Measurements from ENCODE around the gene POU2F1. TPM values are rescaled to one million over a fixed set of nuclear protein-coding genes. Genes with fewer than 3 reads are reported as not detected.

Gene POU2F1
- total RNA-seq, 1 experiment from 2014 or later: 25.0 TPM

GRCh38 chr1:167292216-167292615 is 71.5 kb downstream of the POU2F1 start:
- CTCF ChIA-PET: no interaction called here

DNA sequence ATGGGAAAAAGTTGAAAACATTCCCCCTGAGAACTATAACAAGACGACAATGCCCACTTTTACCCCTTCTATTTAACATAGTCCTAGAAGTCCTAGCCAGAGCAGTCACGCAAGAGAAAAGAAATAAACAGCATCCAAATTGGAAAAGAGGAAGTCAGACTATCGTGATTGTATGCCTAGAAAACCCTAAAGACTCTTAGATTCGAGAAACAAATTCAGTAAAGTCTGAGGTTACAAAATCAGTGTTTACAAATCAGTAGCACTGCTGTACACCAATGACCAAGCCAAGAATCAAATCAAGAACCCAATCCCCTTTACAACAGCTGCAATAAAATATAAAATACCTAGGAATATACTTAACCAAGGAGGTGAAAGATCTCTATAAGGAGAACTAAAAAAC is 72.4 kb downstream of the POU2F1 start:
- no peaks in the 10 kb centered on the region for H3K9me3 ChIP-seq (ENCODE audit: low read depth, low read length, poor library complexity, severe bottlenecking)
- H3K4me3 ChIP-seq (ENCODE audit: low read depth, low read length, poor library complexity, severe bottlenecking): no peak overlapping the region
- BruUV-seq (replicated peaks): no TSS peak
- no peak overlapping the region for H3K27ac ChIP-seq (ENCODE audit: low read depth, low read length, poor library complexity, severe bottlenecking)
- TF ChIP-seq, protein P1, sequence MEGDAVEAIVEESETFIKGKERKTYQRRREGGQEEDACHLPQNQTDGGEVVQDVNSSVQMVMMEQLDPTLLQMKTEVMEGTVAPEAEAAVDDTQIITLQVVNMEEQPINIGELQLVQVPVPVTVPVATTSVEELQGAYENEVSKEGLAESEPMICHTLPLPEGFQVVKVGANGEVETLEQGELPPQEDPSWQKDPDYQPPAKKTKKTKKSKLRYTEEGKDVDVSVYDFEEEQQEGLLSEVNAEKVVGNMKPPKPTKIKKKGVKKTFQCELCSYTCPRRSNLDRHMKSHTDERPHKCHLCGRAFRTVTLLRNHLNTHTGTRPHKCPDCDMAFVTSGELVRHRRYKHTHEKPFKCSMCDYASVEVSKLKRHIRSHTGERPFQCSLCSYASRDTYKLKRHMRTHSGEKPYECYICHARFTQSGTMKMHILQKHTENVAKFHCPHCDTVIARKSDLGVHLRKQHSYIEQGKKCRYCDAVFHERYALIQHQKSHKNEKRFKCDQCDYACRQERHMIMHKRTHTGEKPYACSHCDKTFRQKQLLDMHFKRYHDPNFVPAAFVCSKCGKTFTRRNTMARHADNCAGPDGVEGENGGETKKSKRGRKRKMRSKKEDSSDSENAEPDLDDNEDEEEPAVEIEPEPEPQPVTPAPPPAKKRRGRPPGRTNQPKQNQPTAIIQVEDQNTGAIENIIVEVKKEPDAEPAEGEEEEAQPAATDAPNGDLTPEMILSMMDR (conservative IDR thresholded peaks at IDR 0.05; ENCODE audit: low read depth, low read length): no peak
- no peak for TF ChIP-seq EZH2 (IDR thresholded peaks at IDR 0.05; ENCODE audit: borderline replicate concordance, low read depth, low read length, poor library complexity, severe bottlenecking)
- H3K27me3 ChIP-seq (replicated peaks; ENCODE audit: insufficient read depth, low read depth, low read length, poor library complexity): no peaks in the 10 kb centered on the region
- intact Hi-C loops (cut with micrococcal nuclease; ENCODE audit: unreplicated experiment): no loop called here
- H3K4me1 ChIP-seq (ENCODE audit: insufficient read depth, low read length, poor library complexity, severe bottlenecking): peaks cover 5% of the 10 kb centered on the region
- POLR2A ChIA-PET (ENCODE audit: low non-redundant PET): no interaction called here
- no peak for DNase-seq (ENCODE audit: low spot score)
- CTCF ChIA-PET: no interaction called here
- no peaks in the 10 kb centered on the region for H3K36me3 ChIP-seq (ENCODE audit: insufficient read depth, low read length, poor library complexity, severe bottlenecking)

More at GRCh38 chr1:167292216-167292615, 71.5 kb downstream of the POU2F1 start:
- no peaks in the 10 kb centered on the region for H3K9me3 ChIP-seq (ENCODE audit: low read depth, low read length, poor library complexity, severe bottlenecking)
- peaks cover 6% of the 10 kb centered on the region for H3K4me1 ChIP-seq (ENCODE audit: insufficient read depth, low read length, poor library complexity, severe bottlenecking)
- H3K4me3 ChIP-seq (ENCODE audit: low read depth, low read length, poor library complexity, severe bottlenecking): no peak overlapping the region
- BruUV-seq (replicated peaks): no TSS peak
- intact Hi-C loops (cut with micrococcal nuclease; ENCODE audit: unreplicated experiment): no loop called here
- DNase-seq (ENCODE audit: low spot score): no peak
- H3K27me3 ChIP-seq (replicated peaks; ENCODE audit: insufficient read depth, low read depth, low read length, poor library complexity): no peaks in the 10 kb centered on the region
- TF ChIP-seq, protein P1 (conservative IDR thresholded peaks at IDR 0.05; ENCODE audit: low read depth, low read length): no peak
- no peak for TF ChIP-seq EZH2 (IDR thresholded peaks at IDR 0.05; ENCODE audit: borderline replicate concordance, low read depth, low read length, poor library complexity, severe bottlenecking)
- no peak overlapping the region for H3K27ac ChIP-seq (ENCODE audit: low read depth, low read length, poor library complexity, severe bottlenecking)
- POLR2A ChIA-PET (ENCODE audit: low non-redundant PET): interaction anchor here (0.7 kb wide), 1 partner anchor 1881 kb away, joined by 5 read pairs; no protein-coding TSS in a partner anchor
- no peaks in the 10 kb centered on the region for H3K36me3 ChIP-seq (ENCODE audit: insufficient read depth, low read length, poor library complexity, severe bottlenecking)

- BruUV-seq (replicated peaks): no TSS peak
- ChIA-PET CTCF (no interaction called here), POLR2A (ENCODE audit: low non-redundant PET) (no interaction called here)
- intact Hi-C loops (cut with micrococcal nuclease; ENCODE audit: unreplicated experiment): no loop called here
- no peak for TF ChIP-seq EZH2 (IDR thresholded peaks at IDR 0.05; ENCODE audit: borderline replicate concordance, low read depth, low read length, poor library complexity, severe bottlenecking)
- no peaks in the 10 kb centered on the region for H3K27me3 ChIP-seq (replicated peaks; ENCODE audit: insufficient read depth, low read depth, low read length, poor library complexity)
- no peaks in the 10 kb centered on the region for H3K9me3 ChIP-seq (ENCODE audit: low read depth, low read length, poor library complexity, severe bottlenecking)
- no peak overlapping the region for H3K4me3 ChIP-seq (ENCODE audit: low read depth, low read length, poor library complexity, severe bottlenecking)
- no peak overlapping the region for H3K27ac ChIP-seq (ENCODE audit: low read depth, low read length, poor library complexity, severe bottlenecking)
- peak; percentile 58 for DNase-seq (ENCODE audit: low spot score)
- peaks cover 5% of the 10 kb centered on the region for H3K4me1 ChIP-seq (ENCODE audit: insufficient read depth, low read length, poor library complexity, severe bottlenecking)
- no peaks in the 10 kb centered on the region for H3K36me3 ChIP-seq (ENCODE audit: insufficient read depth, low read length, poor library complexity, severe bottlenecking)
Measured at GRCh38 chr1:167294528-167294927, 73.8 kb downstream of the POU2F1 start.
